ENCODE data around the gene LCTL. TPM values are rescaled to one million over a fixed set of nuclear protein-coding genes. Genes with fewer than 3 reads are reported as not detected.

LCTL gene
- total RNA-seq, 2 donors from 2014 or later: 0.51 to 0.77 TPM

DNA sequence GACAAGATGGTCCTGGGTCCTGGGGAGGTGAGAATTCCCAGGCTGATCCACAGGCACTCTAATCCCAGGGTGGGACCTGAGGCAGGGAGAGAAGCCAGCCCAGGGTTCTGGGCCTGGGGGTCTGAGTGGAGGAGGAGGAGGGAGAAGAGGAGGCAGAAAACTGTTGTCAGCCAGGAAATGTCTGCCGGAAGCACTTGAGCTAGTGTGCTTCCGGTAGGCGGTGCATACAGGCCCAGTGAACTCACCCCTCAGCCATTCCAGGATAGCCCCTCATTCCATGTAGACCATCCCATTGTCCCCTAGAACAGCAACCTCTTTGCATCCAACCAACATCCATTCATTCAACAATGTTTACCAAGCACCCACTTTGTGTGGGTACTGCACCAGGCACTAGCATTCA, 47.9 kb upstream of the LCTL start:
- no peaks in the 10 kb centered on the region for H3K27me3 ChIP-seq (ENCODE audit: control insufficient read depth, insufficient read depth, low read length, poor library complexity, severe bottlenecking)
- Mint-ChIP-seq H3K9me3 (no peaks in the 10 kb centered on the region), H3K27ac (no peak overlapping the region), H3K36me3 (ENCODE audit: low read depth) (no peaks in the 10 kb centered on the region), H3K27me3 (ENCODE audit: insufficient read depth) (no peaks in the 10 kb centered on the region), H3K4me1 (peaks cover 16% of the 10 kb centered on the region), H3K4me3 (no peak overlapping the region)
- no peaks in the 10 kb centered on the region for H3K36me3 ChIP-seq (ENCODE audit: control insufficient read depth, insufficient read depth, low read length)
- no peak overlapping the region for H3K27ac ChIP-seq (ENCODE audit: low read depth, low read length)
- H3K4me3 ChIP-seq (ENCODE audit: low read length): no peak overlapping the region
- H3K4me1 ChIP-seq (ENCODE audit: control insufficient read depth, insufficient read depth, low read length): peaks cover 9% of the 10 kb centered on the region
- no peaks in the 10 kb centered on the region for H3K9me3 ChIP-seq (ENCODE audit: control insufficient read depth, low read length)
- no peak for DNase-seq
- WGBS, 2 experiments (ENCODE audit: insufficient coverage in 1 of 2, insufficient read length in 1 of 2): 90 to 93% methylated on average over 3 of the region's 3 CpGs
- no peak for TF ChIP-seq CTCF (conservative IDR thresholded peaks at IDR 0.05)
- no peak overlapping the region for H3K9ac ChIP-seq (ENCODE audit: extremely low read depth, low read length, poor library complexity, severe bottlenecking)

GRCh38 chr15:66611257-66612053, 45.7 kb upstream of the LCTL start:
- Mint-ChIP-seq H3K4me3 (no peak overlapping the region), H3K27ac (no peak overlapping the region), H3K4me1 (peaks cover 7% of the 10 kb centered on the region), H3K27me3 (ENCODE audit: insufficient read depth) (no peaks in the 10 kb centered on the region), H3K9me3 (no peaks in the 10 kb centered on the region), H3K36me3 (ENCODE audit: low read depth) (no peaks in the 10 kb centered on the region)
- no peak overlapping the region for H3K4me3 ChIP-seq (ENCODE audit: low read length)
- WGBS, 2 experiments (ENCODE audit: insufficient coverage in 1 of 2, insufficient read length in 1 of 2): 84 to 92% methylated on average over 8 to 13 of the region's 13 CpGs
- DNase-seq: peak; percentile 48
- no peak overlapping the region for H3K27ac ChIP-seq (ENCODE audit: low read depth, low read length)
- H3K36me3 ChIP-seq (ENCODE audit: control insufficient read depth, insufficient read depth, low read length): no peaks in the 10 kb centered on the region
- H3K27me3 ChIP-seq (ENCODE audit: control insufficient read depth, insufficient read depth, low read length, poor library complexity, severe bottlenecking): no peaks in the 10 kb centered on the region
- H3K4me1 ChIP-seq (ENCODE audit: control insufficient read depth, insufficient read depth, low read length): no peaks in the 10 kb centered on the region
- no peaks in the 10 kb centered on the region for H3K9me3 ChIP-seq (ENCODE audit: control insufficient read depth, low read length)
- no peak for TF ChIP-seq CTCF (conservative IDR thresholded peaks at IDR 0.05)
- H3K9ac ChIP-seq (ENCODE audit: extremely low read depth, low read length, poor library complexity, severe bottlenecking): no peak overlapping the region

- Histone ChIP-seq H3K27me3 (ENCODE audit: control insufficient read depth, insufficient read depth, low read length, poor library complexity, severe bottlenecking) (no peaks in the 10 kb centered on the region), H3K4me3 (ENCODE audit: low read length) (no peak overlapping the region), H3K9ac (ENCODE audit: extremely low read depth, low read length, poor library complexity, severe bottlenecking) (no peak overlapping the region), H3K27ac (ENCODE audit: low read depth, low read length) (no peak overlapping the region), H3K9me3 (ENCODE audit: control insufficient read depth, low read length) (no peaks in the 10 kb centered on the region), H3K36me3 (ENCODE audit: control insufficient read depth, insufficient read depth, low read length) (no peaks in the 10 kb centered on the region), H3K4me1 (ENCODE audit: control insufficient read depth, insufficient read depth, low read length) (no peaks in the 10 kb centered on the region)
- Mint-ChIP-seq H3K4me1 (peaks cover 7% of the 10 kb centered on the region), H3K27ac (no peak overlapping the region), H3K36me3 (ENCODE audit: low read depth) (no peaks in the 10 kb centered on the region), H3K9me3 (no peaks in the 10 kb centered on the region), H3K27me3 (ENCODE audit: insufficient read depth) (no peaks in the 10 kb centered on the region), H3K4me3 (no peak overlapping the region)
- WGBS, 2 experiments (ENCODE audit: insufficient coverage in 1 of 2, insufficient read length in 1 of 2): 62 to 74% methylated on average over 5 of the region's 5 CpGs
- DNase-seq: peak; percentile 43
- TF ChIP-seq CTCF (conservative IDR thresholded peaks at IDR 0.05): no peak
Measured at GRCh38 chr15:66609876-66610275, 44.1 kb upstream of the LCTL start.

Data from endodermal cell (in vitro differentiated cells).